Spinal cord (tissue), 10 donors: ENCODE measurements around the gene TEN1. TPM values are rescaled to one million over a fixed set of nuclear protein-coding genes. Genes with fewer than 3 reads are reported as not detected.
A peak's percentile ranks its signal among the peaks of the same experiment; 100 is the strongest.
"Not testable (repeated sequence)": the region's sequence is repeated elsewhere in the genome, so short reads cannot be mapped to it uniquely, and the experiment has no call there.

Experiments
- DNase-seq, 6 donors: peaks; one replicate each; pipeline versions ENCODE4 v3.0.0 to v3.0.0-alpha.2; 2013 to 2015; ENCODE audit warnings: low spot score in 6 of 6, low read depth in 4 of 6
- H3K27ac ChIP-seq: one replicate; pipeline ENCODE4 v1.5.1; 2013; ENCODE audit warnings: low read depth, low read length, control low read depth
- H3K27me3 ChIP-seq: one replicate; pipeline ENCODE4 v1.6.1; 2013; ENCODE audit warnings: low read length; ENCODE audit not compliant: control insufficient read depth, insufficient read depth
- H3K36me3 ChIP-seq: one replicate; pipeline ENCODE4 v1.6.1; 2013; ENCODE audit warnings: low read length; ENCODE audit not compliant: control insufficient read depth, insufficient read depth
- H3K4me1 ChIP-seq: one replicate; pipeline ENCODE4 v1.6.1; 2013; ENCODE audit warnings: low read length; ENCODE audit not compliant: control insufficient read depth, insufficient read depth
- H3K4me3 ChIP-seq: one replicate; pipeline ENCODE4 v1.5.1; 2013; ENCODE audit warnings: low read depth, low read length, control low read depth
- H3K9me3 ChIP-seq: one replicate; pipeline ENCODE4 v1.6.1; 2013; ENCODE audit warnings: low read length; ENCODE audit not compliant: control insufficient read depth, insufficient read depth
- WGBS: methylation state at CpG from one replicate; pipeline ENCODE4 v1.1.5; 2013; ENCODE audit warnings: missing lambda C conversion rate; ENCODE audit not compliant: insufficient coverage; 5-methylcytosine and 5-hydroxymethylcytosine counted together
- polyA plus RNA-seq, 2 donors: library from polyadenylated mRNA; unstranded; fragments of 120-200 nt; gene quantifications; one replicate each; pipeline ENCODE4 v1.2.1, GENCODE V29; 2013; ENCODE audit not compliant: insufficient read length in 2 of 2
- total RNA-seq, 2 donors: library from RNA; depleted of rRNA in 1 of 2; stranded (reverse); fragments of 120-200 nt in 1 of 2; fragments of >200 nt in 1 of 2; gene quantifications; one replicate each; pipeline versions ENCODE4 v1.2.3 to v1.2.4, GENCODE V29; 2013 to 2014
- donor health status: healthy.

The TEN1 gene
- total and polyA plus RNA-seq, 4 donors, result 12.6 to 19.8 (median 17.6) TPM

GRCh38 chr17:75945211-75945610 is 33.8 kb upstream of the TEN1 start:
- peaks cover 38% of the 10 kb centered on the region for H3K36me3 ChIP-seq
- WGBS, result no CpG with 5 or more reads among the region's 2 CpGs
- no peaks in the 10 kb centered on the region for H3K9me3 ChIP-seq
- H3K27me3 ChIP-seq, result no peaks in the 10 kb centered on the region
- H3K4me3 ChIP-seq, result no peak overlapping the region
- peaks cover 8% of the 10 kb centered on the region for H3K4me1 ChIP-seq
- DNase-seq, result peak in 1 of 6 donors; percentile 61
- H3K27ac ChIP-seq, result no peak overlapping the region

GRCh38 chr17:75950421-75950820 is 28.6 kb upstream of the TEN1 start:
- Histone ChIP-seq H3K27me3 (no peaks in the 10 kb centered on the region), H3K9me3 (no peaks in the 10 kb centered on the region), H3K4me1 (no peaks in the 10 kb centered on the region), H3K4me3 (no peak overlapping the region), H3K36me3 (peaks cover 75% of the 10 kb centered on the region), H3K27ac (no peak overlapping the region)
- DNase-seq, result no peak
- 93% methylated on average over 3 of the region's 6 CpGs for WGBS

DNA sequence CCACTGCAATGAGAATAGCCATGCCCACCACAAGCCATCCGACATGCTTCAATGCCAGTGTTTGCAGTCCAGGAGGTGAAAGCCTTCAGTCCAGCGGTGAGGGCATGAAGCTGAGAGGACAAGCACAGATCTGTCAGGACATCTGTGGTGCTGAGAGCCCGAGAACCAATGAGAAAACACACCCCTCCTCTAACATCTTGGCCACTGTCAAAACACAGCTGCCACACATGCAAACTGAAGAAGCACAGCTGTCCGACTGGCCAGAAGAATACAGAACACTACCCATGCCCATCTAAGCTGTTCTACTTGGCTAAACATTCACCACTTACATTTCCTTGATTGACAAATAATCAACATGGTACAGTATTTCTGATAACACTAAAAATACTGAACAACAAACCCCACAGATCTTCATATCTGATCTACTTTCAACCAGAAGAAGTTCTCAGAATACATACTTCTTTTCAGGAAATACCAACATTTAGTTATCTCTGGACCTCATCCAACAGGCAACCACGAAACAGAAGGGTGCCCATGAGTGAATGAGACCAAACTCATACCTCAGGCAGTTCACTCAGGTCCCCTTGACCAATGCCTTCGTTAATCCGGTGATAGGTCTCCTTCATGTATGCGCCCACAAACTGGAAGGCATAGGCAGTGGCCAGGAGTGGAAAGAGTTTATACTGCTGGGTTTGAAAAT is 28.0 kb upstream of the TEN1 start:
- H3K36me3 ChIP-seq, result peaks cover 79% of the 10 kb centered on the region
- no peaks in the 10 kb centered on the region for H3K9me3 ChIP-seq
- 90% methylated on average over 6 of the region's 8 CpGs for WGBS
- no peak for DNase-seq
- H3K27me3 ChIP-seq, result no peaks in the 10 kb centered on the region
- no peak overlapping the region for H3K4me3 ChIP-seq
- no peak overlapping the region for H3K27ac ChIP-seq
- no peaks in the 10 kb centered on the region for H3K4me1 ChIP-seq

GRCh38 chr17:75959051-75959838 is 19.8 kb upstream of the TEN1 start:
- Histone ChIP-seq H3K27me3 (no peaks in the 10 kb centered on the region), H3K27ac (no peak overlapping the region), H3K4me3 (no peak overlapping the region), H3K9me3 (no peaks in the 10 kb centered on the region), H3K36me3 (peaks cover 32% of the 10 kb centered on the region), H3K4me1 (no peaks in the 10 kb centered on the region)
- DNase-seq, result no peak
- 41% methylated on average over 5 of the region's 8 CpGs for WGBS

DNA sequence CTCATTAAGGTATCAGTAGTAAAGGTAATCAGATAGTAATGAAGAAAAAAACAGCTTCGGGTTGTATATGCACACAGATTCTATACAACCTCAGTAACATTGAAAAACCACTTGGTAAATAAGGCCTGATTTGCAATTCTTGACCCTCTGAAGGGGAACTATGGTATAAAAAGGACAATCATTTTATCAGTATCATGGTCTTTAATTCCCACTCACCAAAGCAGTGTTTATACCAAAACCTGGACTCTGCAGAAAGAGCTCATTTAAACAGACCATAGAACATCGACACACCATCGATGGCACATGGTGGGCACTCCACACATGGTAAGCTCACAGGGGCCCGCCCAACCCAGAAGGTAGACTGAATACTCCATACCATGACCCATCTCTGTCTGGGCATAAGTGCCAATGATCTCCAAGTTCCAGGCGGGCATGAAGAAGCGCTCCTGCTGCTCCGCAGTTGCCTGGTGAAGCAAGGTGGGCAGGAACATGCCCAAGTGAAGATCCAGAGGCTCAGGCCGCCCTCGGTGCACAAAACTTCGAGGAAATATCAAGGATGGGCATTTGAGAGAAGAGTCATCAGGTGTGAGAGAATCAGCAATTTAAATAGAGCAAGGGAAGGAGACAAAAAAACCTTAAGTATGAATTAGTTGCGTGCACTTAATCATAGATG is 19.1 kb upstream of the TEN1 start:
- no peak overlapping the region for H3K4me3 ChIP-seq
- WGBS, result 98% methylated on average over 9 of the region's 11 CpGs

DNA sequence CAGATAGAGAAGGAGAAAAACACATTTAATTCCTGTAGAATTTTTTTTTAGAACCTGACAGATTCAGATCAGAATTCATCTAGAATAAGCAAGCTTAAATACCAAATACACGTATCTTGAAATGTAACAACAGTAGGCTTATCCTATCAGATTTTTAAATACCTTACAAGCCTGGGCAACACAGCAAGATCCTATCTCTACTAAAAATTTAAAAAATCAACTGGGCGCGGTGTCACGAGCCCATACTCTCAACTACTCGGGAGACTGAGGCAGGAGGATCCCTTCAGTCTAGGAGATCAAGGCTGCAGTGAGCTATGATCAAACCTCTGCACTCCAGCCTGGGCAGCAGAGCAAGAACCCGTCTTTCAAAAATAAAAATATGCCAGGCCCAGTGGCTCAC is 13.6 kb upstream of the TEN1 start:
- WGBS, result 97% methylated on average over 6 of the region's 6 CpGs
- Histone ChIP-seq H3K4me3 (no peak overlapping the region), H3K4me1 (no peaks in the 10 kb centered on the region), H3K27me3 (no peaks in the 10 kb centered on the region), H3K27ac (no peak overlapping the region), H3K36me3 (peaks cover 27% of the 10 kb centered on the region), H3K9me3 (no peaks in the 10 kb centered on the region)
- DNase-seq, result no peak

More for the DNA sequence above, 19.1 kb upstream of the TEN1 start:
- H3K4me1 ChIP-seq, result no peaks in the 10 kb centered on the region
- no peaks in the 10 kb centered on the region for H3K27me3 ChIP-seq
- no peak overlapping the region for H3K27ac ChIP-seq
- DNase-seq, result no peak
- no peaks in the 10 kb centered on the region for H3K9me3 ChIP-seq
- H3K36me3 ChIP-seq, result peaks cover 25% of the 10 kb centered on the region

DNA sequence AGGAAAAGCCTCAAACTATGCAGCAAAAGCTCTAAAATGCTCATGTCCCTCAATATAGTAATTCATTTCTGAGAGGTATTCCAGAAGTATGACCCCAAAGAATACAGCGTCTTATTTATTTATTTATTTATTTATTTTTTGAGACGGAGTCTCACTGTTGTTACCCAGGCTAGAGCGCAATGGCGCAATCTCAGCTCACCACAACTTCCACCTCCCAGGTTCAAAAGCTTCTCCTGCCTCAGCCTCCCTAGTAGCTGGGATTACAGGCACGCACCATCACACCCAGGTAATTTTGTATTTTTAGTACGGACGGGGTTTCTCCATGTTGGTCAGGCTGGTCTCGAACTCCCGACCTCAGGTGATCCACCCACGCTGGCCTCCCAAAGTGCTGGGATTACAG is 10.0 kb upstream of the TEN1 start:
- not testable (repeated sequence) for H3K27ac ChIP-seq, H3K9me3 ChIP-seq, H3K4me1 ChIP-seq, H3K27me3 ChIP-seq, DNase-seq, H3K4me3 ChIP-seq
- WGBS, result no CpG with 5 or more reads among the region's 10 CpGs
- peaks cover 39% of the 10 kb centered on the region for H3K36me3 ChIP-seq

- no peak overlapping the region for H3K27ac ChIP-seq
These were observed 9.0 kb upstream of the TEN1 start for GRCh38 chr17:75970011-75970523.

DNA sequence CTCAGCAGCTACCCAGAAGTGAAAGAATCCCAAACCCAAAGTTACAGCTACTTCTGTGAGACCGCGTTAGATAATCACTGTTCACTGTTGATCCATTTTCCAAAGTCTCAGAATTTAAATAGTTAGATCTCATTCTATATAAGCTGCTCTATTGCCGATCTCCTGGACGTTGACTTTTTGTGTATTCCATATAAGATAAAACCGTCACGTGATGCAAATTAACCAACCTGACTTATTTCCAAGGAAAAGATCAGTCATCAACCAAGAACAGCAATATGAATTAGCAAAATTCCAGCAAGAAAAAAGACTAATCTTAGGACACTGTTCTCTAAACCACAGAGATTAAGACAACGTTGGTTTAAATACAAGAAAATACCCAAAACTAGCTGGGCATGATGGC is 8.4 kb upstream of the TEN1 start:
- DNase-seq, result no peak
- no peak overlapping the region for H3K4me3 ChIP-seq
- 100% methylated on average over 3 of the region's 7 CpGs for WGBS
- H3K9me3 ChIP-seq, result no peaks in the 10 kb centered on the region
- H3K27ac ChIP-seq, result no peak overlapping the region
- H3K4me1 ChIP-seq, result no peaks in the 10 kb centered on the region
- no peaks in the 10 kb centered on the region for H3K27me3 ChIP-seq
- peaks cover 44% of the 10 kb centered on the region for H3K36me3 ChIP-seq

More at GRCh38 chr17:75970011-75970523, 9.0 kb upstream of the TEN1 start:
- no peaks in the 10 kb centered on the region for H3K27me3 ChIP-seq
- no peaks in the 10 kb centered on the region for H3K9me3 ChIP-seq
- 78% methylated on average over 1 of the region's 4 CpGs for WGBS
- H3K4me3 ChIP-seq, result no peak overlapping the region
- no peak for DNase-seq
- H3K4me1 ChIP-seq, result no peaks in the 10 kb centered on the region
- H3K36me3 ChIP-seq, result peaks cover 41% of the 10 kb centered on the region
